Karpas-422 (cell line): ENCODE measurements around the gene IL20RA. TPM values are rescaled to one million over a fixed set of nuclear protein-coding genes. Genes with fewer than 3 reads are reported as not detected.

ENCODE experiments used
- DNase-seq: peaks from one replicate; pipeline ENCODE4 v3.0.0-alpha.2; 2015
- H2AFZ ChIP-seq: fragments of 200-600 bp; sonication (generic); 2 replicates; pipeline ENCODE4 v1.6.1; 2014; ENCODE audit warnings: antibody characterized with exemption, low read length, mixed read lengths
- H3K27ac ChIP-seq: fragments of 200-600 bp; sonication (generic); 2 replicates; pipeline ENCODE4 v1.5.1; 2014; ENCODE audit warnings: mild to moderate bottlenecking, low read length, moderate library complexity
- H3K27me3 ChIP-seq: fragments of 200-600 bp; sonication (generic); 2 replicates; pipeline ENCODE4 v1.6.1; 2014; ENCODE audit warnings: low read length, mixed read lengths
- H3K36me3 ChIP-seq: fragments of 200-600 bp; sonication (generic); 2 replicates; pipeline ENCODE4 v1.6.1; 2014; ENCODE audit warnings: low read length, mixed read lengths; ENCODE audit not compliant: insufficient read depth
- H3K4me1 ChIP-seq: fragments of 200-600 bp; sonication (generic); 2 replicates; pipeline ENCODE4 v1.6.1; 2014; ENCODE audit warnings: mild to moderate bottlenecking, low read length, mixed read lengths
- H3K4me2 ChIP-seq: fragments of 200-600 bp; sonication (generic); 2 replicates; pipeline ENCODE4 v1.6.1; 2014; ENCODE audit warnings: low read length, low read depth, mild to moderate bottlenecking; ENCODE audit not compliant: poor library complexity, severe bottlenecking
- H3K4me3 ChIP-seq: fragments of 200-600 bp; sonication (generic); 2 replicates; pipeline ENCODE4 v1.5.1; 2014; ENCODE audit warnings: mild to moderate bottlenecking, antibody characterized with exemption, low read length, mixed read lengths
- H3K79me2 ChIP-seq: fragments of 200-600 bp; sonication (generic); 2 replicates; pipeline ENCODE4 v1.6.1; 2014; ENCODE audit warnings: mild to moderate bottlenecking, low read length, mixed read lengths
- H3K9ac ChIP-seq: fragments of 200-600 bp; sonication (generic); 2 replicates; pipeline ENCODE4 v1.6.0; 2014; ENCODE audit warnings: low read length
- H3K9me2 ChIP-seq: fragments of 200-600 bp; sonication (generic), shearing (Covaris generic); replicated peaks from 2 replicates; pipeline ENCODE4 v1.6.0; 2014; ENCODE audit warnings: mild to moderate bottlenecking, low read length, moderate library complexity; ENCODE audit not compliant: insufficient read depth
- H3K9me3 ChIP-seq: fragments of 300-700, 200-600 bp; sonication (generic); 2 replicates; pipeline ENCODE4 v1.6.1; 2014; ENCODE audit warnings: low read length, mixed read lengths
- H4K20me1 ChIP-seq: fragments of 200-600 bp; sonication (generic); 2 replicates; pipeline ENCODE4 v1.6.1; 2014; ENCODE audit warnings: mild to moderate bottlenecking, antibody characterized with exemption, low read length, low read depth; ENCODE audit not compliant: insufficient read depth
- total RNA-seq: library from RNA; depleted of rRNA; stranded (reverse); fragments of >200 nt; shearing (Covaris generic); gene quantifications from 2 replicates; pipeline ENCODE4 v1.2.3, GENCODE V29; 2014; ENCODE audit warnings: low replicate concordance; rRNA removed

IL20RA gene
- not detected in 2 replicates for total RNA-seq

- H4K20me1 ChIP-seq, result no peaks in the 10 kb centered on the region
- no peaks in the 10 kb centered on the region for H3K9me3 ChIP-seq
- H3K27me3 ChIP-seq, result no peaks in the 10 kb centered on the region
- H3K27ac ChIP-seq, result no peak within 1 kb of the TSS
- DNase-seq, result no peak
- H3K9ac ChIP-seq, result peak within 1 kb of the TSS; percentile 47
- peaks cover 12% of the 10 kb centered on the region; the same call in 1 of the 2 replicates for H3K4me1 ChIP-seq
- H3K4me3 ChIP-seq, result peak within 1 kb of the TSS; percentile 69
- no peaks in the 10 kb centered on the region for H3K9me2 ChIP-seq
- H3K36me3 ChIP-seq, result no peaks in the 10 kb centered on the region
- peak within 1 kb of the TSS; percentile 81 for H3K4me2 ChIP-seq
- no peaks in the 10 kb centered on the region for H3K79me2 ChIP-seq
- H2AFZ ChIP-seq, result peak within 1 kb of the TSS; percentile 68; the same call in 1 of the 2 replicates
These were observed at the start of gene IL20RA for GRCh38 chr6:137044366-137045221. Gene IL20RA, minus strand, starts transcription at chr6:137044965. Its CDS starts 237 bp downstream, at chr6:137044728.

GRCh38 chr6:137093183-137094069, 48.7 kb upstream of the IL20RA start:
- Histone ChIP-seq H3K27ac (no peak overlapping the region; the same call in 1 of the 2 replicates), H3K4me3 (no peak overlapping the region), H3K9ac (no peak overlapping the region), H3K4me2 (no peak overlapping the region), H3K9me3 (no peaks in the 10 kb centered on the region), H2AFZ (no peak overlapping the region), H3K4me1 (peaks cover 59% of the 10 kb centered on the region), H4K20me1 (no peaks in the 10 kb centered on the region), H3K36me3 (no peaks in the 10 kb centered on the region), H3K9me2 (no peaks in the 10 kb centered on the region), H3K79me2 (no peaks in the 10 kb centered on the region), H3K27me3 (no peaks in the 10 kb centered on the region)
- no peak for DNase-seq

GRCh38 chr6:137092018-137092417, 47.3 kb upstream of the IL20RA start:
- Histone ChIP-seq H3K36me3 (no peaks in the 10 kb centered on the region), H3K9me3 (no peaks in the 10 kb centered on the region), H3K9me2 (no peaks in the 10 kb centered on the region), H3K27ac (no peak overlapping the region), H3K4me1 (peaks cover 49% of the 10 kb centered on the region), H3K4me2 (no peak overlapping the region), H3K79me2 (no peaks in the 10 kb centered on the region), H3K27me3 (no peaks in the 10 kb centered on the region), H4K20me1 (no peaks in the 10 kb centered on the region), H3K4me3 (no peak overlapping the region), H2AFZ (no peak overlapping the region), H3K9ac (no peak overlapping the region)
- no peak for DNase-seq

- Histone ChIP-seq H3K9me2 (no peaks in the 10 kb centered on the region), H4K20me1 (no peaks in the 10 kb centered on the region), H3K9me3 (no peaks in the 10 kb centered on the region), H3K9ac (no peak overlapping the region), H3K4me1 (peaks cover 36% of the 10 kb centered on the region), H3K36me3 (no peaks in the 10 kb centered on the region), H3K4me2 (no peak overlapping the region), H3K4me3 (no peak overlapping the region), H3K79me2 (no peaks in the 10 kb centered on the region), H2AFZ (no peak overlapping the region), H3K27me3 (no peaks in the 10 kb centered on the region), H3K27ac (no peak overlapping the region)
- DNase-seq, result no peak
These were observed 44.5 kb upstream of the IL20RA start for GRCh38 chr6:137089305-137089704.

- H3K79me2 ChIP-seq, result no peaks in the 10 kb centered on the region
- H3K4me2 ChIP-seq, result no peak overlapping the region
- no peaks in the 10 kb centered on the region for H3K9me2 ChIP-seq
- no peaks in the 10 kb centered on the region for H4K20me1 ChIP-seq
- no peaks in the 10 kb centered on the region for H3K27me3 ChIP-seq
- peaks cover 25% of the 10 kb centered on the region for H3K4me1 ChIP-seq
- no peak for DNase-seq
- no peak overlapping the region for H3K4me3 ChIP-seq
- no peak overlapping the region for H2AFZ ChIP-seq
- H3K9me3 ChIP-seq, result no peaks in the 10 kb centered on the region
- H3K36me3 ChIP-seq, result no peaks in the 10 kb centered on the region
- H3K27ac ChIP-seq, result no peak overlapping the region
- H3K9ac ChIP-seq, result no peak overlapping the region
These were observed 43.1 kb upstream of the IL20RA start for GRCh38 chr6:137087902-137088301.

GRCh38 chr6:137086031-137086430, 41.3 kb upstream of the IL20RA start:
- Histone ChIP-seq H2AFZ (no peak overlapping the region), H3K4me3 (no peak overlapping the region), H3K27ac (no peak overlapping the region), H3K27me3 (no peaks in the 10 kb centered on the region), H3K4me1 (peaks cover 18% of the 10 kb centered on the region), H4K20me1 (no peaks in the 10 kb centered on the region), H3K79me2 (no peaks in the 10 kb centered on the region), H3K9me2 (no peaks in the 10 kb centered on the region), H3K36me3 (no peaks in the 10 kb centered on the region), H3K9ac (no peak overlapping the region), H3K4me2 (no peak overlapping the region), H3K9me3 (no peaks in the 10 kb centered on the region)
- DNase-seq, result no peak

- H3K27ac ChIP-seq, result no peak overlapping the region
- no peaks in the 10 kb centered on the region for H3K9me3 ChIP-seq
- peak; percentile 52 for DNase-seq
- H3K79me2 ChIP-seq, result no peaks in the 10 kb centered on the region
- no peak overlapping the region for H3K9ac ChIP-seq
- peaks cover 18% of the 10 kb centered on the region for H3K4me1 ChIP-seq
- H3K4me2 ChIP-seq, result peak overlapping the region; percentile 14
- H4K20me1 ChIP-seq, result no peaks in the 10 kb centered on the region
- no peaks in the 10 kb centered on the region for H3K27me3 ChIP-seq
- no peaks in the 10 kb centered on the region for H3K9me2 ChIP-seq
- H2AFZ ChIP-seq, result peak overlapping the region; percentile 28; the same call in 1 of the 2 replicates
- no peaks in the 10 kb centered on the region for H3K36me3 ChIP-seq
- no peak overlapping the region for H3K4me3 ChIP-seq
These were observed 40.3 kb upstream of the IL20RA start for GRCh38 chr6:137084865-137085617.
